ENCODE results near the gene SUSD1.

SUSD1 gene

DNA sequence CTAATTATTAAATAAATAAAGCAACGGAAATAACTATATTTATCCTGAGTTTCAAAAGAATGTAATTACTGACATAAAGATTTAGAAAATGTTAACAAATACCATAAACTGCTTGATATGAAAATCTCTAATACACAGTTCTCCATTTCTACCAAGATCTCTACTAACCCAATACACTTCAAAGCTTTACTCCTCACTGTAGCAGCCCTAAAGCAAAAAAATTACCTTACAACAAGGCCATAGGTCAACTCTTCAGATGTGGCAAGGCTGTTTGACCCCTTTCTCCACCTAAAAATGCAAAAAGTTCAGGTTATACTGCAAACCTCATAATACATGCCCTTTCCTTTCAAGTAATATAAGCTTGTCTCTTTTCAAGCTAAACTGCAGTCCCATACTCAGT lies 181.8 kb downstream of the SUSD1 start:
- peak; percentile 21 for FAIRE-seq

DNA sequence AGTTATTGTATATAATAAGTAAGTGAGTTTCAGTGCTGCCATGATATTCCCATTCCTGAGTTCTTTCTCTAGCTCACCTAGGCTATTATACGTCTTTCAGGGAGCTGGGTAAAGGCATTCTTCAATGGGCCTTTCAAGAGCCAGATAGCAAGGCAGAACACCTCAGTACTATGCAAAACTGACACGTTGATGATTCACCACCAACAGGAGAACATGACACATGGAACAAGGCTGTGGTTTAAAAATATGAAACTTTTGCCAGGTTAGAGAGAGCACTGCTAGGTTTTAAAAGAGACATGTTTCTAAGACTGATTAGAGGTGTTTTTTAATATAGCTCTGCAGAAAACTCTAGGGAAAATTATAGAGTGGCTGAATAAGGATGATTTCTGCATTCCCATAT lies 182.6 kb downstream of the SUSD1 start:
- peak; percentile 99 for FAIRE-seq
- no peak for DNase-seq (ENCODE audit: insufficient read length, low spot score)

More for the DNA sequence above, 181.8 kb downstream of the SUSD1 start:
- no peak for DNase-seq (ENCODE audit: insufficient read length, low spot score)

DNA sequence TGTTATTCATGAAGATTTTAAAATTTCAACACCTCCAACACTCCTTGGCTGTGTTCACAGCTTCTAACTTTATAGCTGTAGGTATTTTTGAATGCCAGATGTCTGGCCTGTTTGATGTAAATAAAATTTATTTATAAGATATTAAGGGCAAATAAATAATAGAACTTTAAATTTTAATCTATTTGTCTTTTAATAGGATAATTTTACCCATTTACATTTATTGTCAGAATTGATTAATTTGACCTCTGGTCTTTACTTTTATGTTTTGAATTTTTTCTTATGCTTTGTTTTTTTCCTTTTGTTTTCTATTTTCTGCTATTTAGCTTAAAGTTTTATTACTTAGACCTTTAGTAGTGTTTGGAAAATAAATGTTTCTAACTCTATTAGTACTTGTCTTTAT lies 183.9 kb downstream of the SUSD1 start:
- FAIRE-seq (no peak), DNase-seq (ENCODE audit: insufficient read length, low spot score) (no peak)
